HG02623 (cell line): ENCODE data around the gene TIMD4.
"Not testable (repeated sequence)": the region's sequence is repeated elsewhere in the genome, so short reads cannot be mapped to it uniquely, and the experiment has no call there.

Experiments used
- ATAC-seq: cut with Tn5 transposase; IDR thresholded peaks from one replicate; pipeline ENCODE4 v1.9.1; 2021; ENCODE audit warnings: moderate library complexity; ENCODE audit not compliant: unreplicated experiment

Gene TIMD4

DNA sequence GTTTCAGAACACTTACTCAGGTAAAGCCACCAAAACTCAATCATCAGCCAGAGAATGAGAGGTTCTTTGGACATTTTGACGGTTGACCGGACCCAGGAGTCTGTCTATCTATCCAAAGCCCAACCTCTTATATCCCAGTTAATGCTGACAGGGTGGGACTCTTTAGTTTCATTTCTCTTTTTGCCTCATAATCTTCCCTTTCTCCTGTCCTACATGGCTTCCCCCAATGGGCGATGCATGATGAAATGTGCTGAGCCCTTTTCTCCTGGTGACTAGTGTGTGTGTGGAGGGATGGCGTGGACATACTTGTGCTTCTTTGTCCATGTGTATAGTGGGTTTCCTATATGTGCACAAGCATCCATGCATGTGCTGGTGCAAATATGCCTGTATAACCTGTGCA is at the start of gene TIMD4:
TSS of gene TIMD4 (minus strand) at position 102 of the 400 bp plus-strand sequence. CDS start at position 74, 28 bp downstream.
- no peak for ATAC-seq

DNA sequence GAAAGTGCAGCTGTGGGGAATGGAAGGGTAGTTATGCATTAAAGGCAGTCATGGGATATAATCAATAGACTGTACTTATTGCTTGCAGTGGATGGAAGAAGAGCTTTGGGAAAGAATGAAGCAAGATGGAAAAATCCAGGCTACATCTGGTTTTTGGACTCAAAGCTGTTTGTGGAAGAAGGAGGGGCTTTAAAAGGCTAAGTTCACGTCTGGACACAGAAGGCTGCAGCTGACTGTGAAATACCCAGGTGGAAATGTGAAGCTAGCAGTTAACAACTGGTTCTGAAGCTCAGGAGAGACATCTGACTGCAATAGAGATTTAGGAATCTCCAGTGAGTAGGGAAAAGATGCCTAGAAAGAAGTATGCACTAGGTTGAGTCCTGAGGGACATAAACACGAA is 43.2 kb upstream of the TIMD4 start:
- no peak for ATAC-seq

- peak; percentile 47 for ATAC-seq
These were observed 42.0 kb upstream of the TIMD4 start for GRCh38 chr5:157004893-157005551.

DNA sequence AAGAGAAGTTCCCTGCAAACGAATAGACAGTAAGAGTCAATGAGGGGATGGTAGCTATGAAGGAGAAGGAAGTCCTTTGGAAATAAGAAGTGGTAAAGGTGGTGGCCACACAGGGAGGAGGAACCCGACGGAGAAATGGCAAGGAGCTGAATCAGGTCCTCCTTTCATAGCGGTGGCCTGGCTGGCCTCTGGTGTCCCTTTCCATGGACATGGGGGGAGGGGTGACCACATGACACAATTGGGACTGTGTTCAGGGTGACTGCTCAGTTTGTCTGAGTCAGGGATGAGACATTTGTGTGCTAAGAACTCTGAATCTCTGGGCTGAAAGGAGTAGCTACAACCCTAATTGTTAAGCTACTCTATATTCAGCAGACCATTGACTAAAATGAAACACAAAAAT is 28.7 kb upstream of the TIMD4 start:
- ATAC-seq = no peak

DNA sequence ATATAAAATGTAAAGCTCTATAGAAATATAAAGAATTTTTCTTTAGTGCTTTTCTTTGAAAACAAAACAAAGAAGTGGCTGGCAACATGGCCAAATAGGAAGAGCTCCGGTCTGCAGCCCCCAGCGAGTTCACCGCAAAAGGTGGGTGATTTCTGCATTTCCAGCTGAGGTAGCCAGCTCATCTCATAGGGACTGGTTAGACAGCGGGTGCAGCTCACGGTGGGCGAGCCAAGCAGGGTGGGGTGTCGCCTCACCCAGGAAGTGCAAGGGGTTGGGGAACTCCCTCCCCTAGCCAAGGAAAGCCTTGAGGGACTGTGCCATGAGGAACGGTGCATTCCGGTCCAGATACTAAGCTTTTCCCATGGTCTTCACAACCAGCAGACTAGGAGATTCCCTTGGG is 21.0 kb upstream of the TIMD4 start:
- ATAC-seq = no peak

GRCh38 chr5:156981481-156981880 is 18.5 kb upstream of the TIMD4 start:
- ATAC-seq = no peak

DNA sequence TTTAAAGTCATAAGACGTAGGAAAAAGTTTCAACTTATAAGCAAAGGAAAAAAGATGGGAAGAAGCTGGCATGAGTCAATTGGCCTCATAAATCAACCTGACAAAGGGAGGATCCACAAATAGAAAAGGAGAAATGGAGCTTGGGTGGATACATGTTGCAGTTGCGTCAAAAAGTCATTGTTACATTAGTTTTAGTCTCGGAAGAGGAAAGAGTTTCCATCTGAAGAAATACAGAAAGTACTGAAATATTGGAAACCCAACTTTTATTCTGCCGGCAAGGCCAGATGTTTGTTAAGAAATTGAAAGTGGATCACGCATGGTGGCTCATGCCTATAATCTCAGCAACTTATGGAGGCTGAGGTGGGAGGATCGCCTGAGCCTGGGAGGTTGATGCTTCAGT is 11.3 kb upstream of the TIMD4 start:
- ATAC-seq = no peak

DNA sequence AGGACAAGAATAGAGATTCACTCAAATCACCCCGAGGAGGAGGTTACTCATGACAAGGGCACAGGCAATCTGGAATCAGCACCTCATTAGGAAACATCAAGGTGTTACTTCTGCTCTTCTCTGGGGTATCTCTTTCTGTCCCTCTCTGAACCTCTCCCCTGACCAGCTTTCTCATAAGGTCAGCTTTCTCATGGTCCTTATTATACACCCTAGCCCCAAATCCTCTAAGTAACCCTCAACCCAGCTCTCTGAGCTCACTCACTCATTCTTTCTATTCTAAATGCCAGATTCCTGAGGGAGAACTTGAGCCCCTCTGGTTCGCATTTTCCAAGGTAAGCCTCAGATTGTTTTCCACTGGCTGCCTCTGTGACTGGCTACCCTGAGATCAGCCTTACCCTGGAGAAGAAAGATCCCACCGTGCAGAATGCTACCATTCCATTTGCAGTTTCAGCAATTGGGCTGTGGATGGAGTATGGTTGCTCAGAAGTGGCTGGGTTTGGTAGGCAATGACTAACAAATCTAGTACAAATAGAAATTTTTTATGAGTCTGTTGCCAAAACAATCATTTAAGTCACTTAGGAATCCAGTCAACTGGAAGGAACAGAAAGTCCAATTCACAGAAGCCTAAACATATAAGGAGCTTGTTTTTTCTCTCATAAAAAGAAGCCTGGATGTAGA is 9.0 kb upstream of the TIMD4 start:
- no peak for ATAC-seq

- ATAC-seq = no peak
These were observed 8.4 kb upstream of the TIMD4 start for GRCh38 chr5:156971415-156971814.

DNA sequence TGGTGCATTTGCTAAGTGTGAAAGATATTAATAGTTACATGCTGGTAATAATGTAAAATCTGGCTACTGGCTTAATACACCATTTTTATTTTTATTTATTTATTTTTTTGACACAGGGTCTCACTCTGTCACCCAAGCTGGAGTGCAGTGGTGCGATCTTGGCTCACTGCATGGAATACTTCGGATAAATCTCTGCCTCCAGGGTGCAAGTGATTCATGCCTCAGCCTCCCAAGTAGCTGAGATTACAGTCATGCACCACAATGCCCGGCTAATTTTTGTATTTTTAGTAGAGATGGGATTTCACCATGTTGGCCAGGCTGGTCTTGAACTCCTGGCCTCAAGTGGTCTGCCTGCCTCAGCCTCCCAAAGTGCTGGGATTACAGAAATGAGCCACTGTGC is 4.4 kb upstream of the TIMD4 start:
- ATAC-seq = not testable (repeated sequence)

GRCh38 chr5:156956321-156956720 is 6.7 kb downstream of the TIMD4 start:
- ATAC-seq = no peak

DNA sequence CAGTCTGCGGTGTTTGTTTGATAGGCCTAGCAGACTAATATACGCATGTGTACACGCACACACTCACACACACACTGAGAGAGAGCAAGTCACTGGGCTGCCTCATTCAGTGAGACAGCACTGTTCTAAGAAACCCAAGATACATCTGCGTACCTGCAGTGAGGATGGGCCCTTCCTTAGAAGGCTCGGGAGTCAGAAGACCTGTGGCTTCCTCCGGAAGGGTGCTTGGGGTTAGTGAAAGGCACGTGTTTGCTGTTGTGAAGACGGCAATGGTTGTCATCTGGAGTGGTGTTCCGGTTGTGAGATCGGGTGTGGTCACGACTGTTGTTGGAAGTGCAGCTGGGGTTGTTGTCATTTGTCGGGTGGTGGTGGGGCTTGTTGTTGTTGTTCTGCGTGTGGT is 11.7 kb downstream of the TIMD4 start:
- ATAC-seq = no peak

DNA sequence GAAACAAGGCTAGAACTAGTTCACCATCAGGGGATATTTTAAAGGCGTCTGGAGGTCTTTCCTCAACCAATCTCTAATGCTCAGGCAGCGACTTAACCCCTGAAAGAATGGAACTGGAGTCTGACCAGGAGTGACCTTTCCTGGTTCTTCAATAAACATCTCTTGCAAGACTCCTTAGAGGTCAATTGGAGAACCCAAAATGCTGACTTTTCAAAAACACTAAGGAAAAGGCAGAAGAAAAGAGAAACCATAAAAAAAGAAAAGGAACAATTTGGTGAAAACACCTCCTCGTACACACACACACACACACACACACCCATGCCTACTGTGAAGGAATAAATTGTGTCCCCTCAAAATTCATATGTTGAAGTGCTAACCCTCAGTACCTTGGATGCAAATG is 12.3 kb downstream of the TIMD4 start:
- ATAC-seq = no peak

DNA sequence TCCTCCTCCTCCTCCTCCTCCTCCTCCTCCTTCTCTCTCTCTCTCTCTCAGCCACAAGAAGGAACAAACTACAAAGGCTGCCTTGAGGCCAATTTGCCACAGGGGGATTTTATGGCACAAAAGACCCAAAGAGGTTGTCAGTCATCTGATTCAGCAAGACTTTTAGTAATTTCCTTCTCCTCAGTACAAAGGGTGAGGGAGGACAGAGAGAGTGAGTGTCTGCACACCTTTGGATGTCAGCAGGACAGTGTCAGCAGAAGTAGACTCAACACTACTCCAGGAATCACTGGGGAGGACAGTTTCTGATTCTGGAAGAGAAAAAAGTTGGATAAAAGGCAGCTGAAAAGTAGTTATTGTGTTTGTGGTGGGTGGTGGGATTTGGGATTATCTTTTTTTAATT is 13.6 kb downstream of the TIMD4 start:
- ATAC-seq = no peak

GRCh38 chr5:156947925-156948324 is 15.1 kb downstream of the TIMD4 start:
- no peak for ATAC-seq

GRCh38 chr5:156942064-156942463 is 21.0 kb downstream of the TIMD4 start:
- ATAC-seq = peak; percentile 95

- ATAC-seq = not testable (repeated sequence)
These were observed 22.6 kb downstream of the TIMD4 start for GRCh38 chr5:156940462-156940861.

DNA sequence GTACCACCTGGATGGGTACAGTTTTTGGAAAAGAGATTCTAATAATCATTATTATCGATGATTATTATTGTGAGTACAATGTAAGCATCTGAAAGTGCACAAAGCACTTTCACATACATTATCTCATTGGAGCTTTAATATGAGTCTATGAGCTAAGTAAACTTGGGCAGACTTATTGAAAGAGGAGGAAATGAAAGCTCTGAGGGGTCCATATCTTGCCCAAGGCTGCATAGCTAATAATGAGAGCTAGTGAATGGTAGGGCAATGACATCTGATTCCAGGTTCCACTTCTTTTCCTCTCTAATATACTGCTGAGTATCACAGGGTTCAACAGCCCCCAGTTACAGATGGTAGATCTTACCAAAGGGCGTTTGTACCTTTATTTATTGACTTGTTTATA is 26.1 kb downstream of the TIMD4 start:
- no peak for ATAC-seq

- ATAC-seq = peak; percentile 43
These were observed 28.4 kb downstream of the TIMD4 start for GRCh38 chr5:156934450-156935211.

DNA sequence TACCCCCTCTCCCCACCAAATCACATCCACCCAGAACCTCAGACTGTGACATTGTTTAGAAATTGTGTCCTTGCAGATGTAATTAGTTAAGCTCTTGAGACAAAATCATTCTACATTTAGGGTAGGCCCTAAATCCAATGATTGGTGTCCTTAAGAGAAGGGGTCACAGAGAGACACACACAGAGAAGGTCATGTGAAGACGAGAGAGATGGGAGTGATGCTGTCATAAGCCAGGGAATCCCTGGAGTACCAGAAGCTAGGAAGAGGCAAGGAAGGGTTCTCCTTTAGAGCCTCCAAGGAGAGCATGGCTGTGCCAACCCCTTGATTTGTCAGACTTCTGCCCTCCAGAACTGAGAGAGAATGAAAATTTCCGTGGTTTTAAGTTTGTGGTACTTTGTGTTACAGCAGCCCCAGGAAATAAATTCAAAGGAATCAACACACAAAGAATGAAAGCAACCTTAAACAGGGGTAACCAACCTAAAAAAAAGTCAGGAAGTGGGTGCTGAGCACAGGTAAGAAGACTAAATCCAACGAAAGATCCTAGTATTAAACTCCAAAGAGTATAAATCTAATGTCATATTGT is 33.6 kb downstream of the TIMD4 start:
- ATAC-seq = no peak

DNA sequence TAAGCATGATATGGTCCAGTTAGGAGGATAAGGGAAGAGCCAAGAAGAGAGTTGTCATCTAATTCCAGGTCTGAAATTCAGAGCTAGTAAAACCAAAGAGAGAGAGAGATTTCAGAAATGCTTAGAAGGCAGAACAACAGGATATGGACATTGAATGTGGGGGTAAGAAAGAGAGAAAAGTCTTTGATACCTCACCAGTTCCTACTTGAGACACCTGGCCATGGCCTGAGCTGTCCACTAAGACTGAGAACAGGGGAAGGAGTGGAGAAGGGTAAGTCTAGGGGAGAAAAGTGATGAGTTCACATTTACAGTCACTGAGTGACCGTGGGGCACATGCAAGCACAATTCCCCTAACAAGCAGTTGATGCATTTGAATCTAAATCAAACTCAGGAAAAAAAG is 35.5 kb downstream of the TIMD4 start:
- ATAC-seq = no peak

- ATAC-seq = not testable (repeated sequence)
These were observed 37.3 kb downstream of the TIMD4 start for GRCh38 chr5:156925767-156926166.
